BLaER1 (cell line): ENCODE results near the gene ZNF468.
"Not testable (repeated sequence)": the region's sequence is repeated elsewhere in the genome, so short reads cannot be mapped to it uniquely, and the experiment has no call there.

ENCODE experiments used
- H3K27ac ChIP-seq: shearing (Covaris generic); formaldehyde crosslinking; 2 replicates; pipeline ENCODE4 v1.8.1; 2022
- H3K27me3 ChIP-seq: shearing (Covaris generic); formaldehyde crosslinking; 2 replicates; pipeline ENCODE4 v1.8.1; 2022
- H3K36me3 ChIP-seq: shearing (Covaris generic); formaldehyde crosslinking; 2 replicates; pipeline ENCODE4 v1.8.1; 2022
- H3K4me1 ChIP-seq: shearing (Covaris generic); formaldehyde crosslinking; 2 replicates; pipeline ENCODE4 v1.8.1; 2022
- H3K4me2 ChIP-seq: shearing (Covaris generic); formaldehyde crosslinking; 2 replicates; pipeline ENCODE4 v1.8.1; 2022
- H3K4me3 ChIP-seq: shearing (Covaris generic); formaldehyde crosslinking; 2 replicates; pipeline ENCODE4 v1.8.1; 2022
- H3K9ac ChIP-seq: shearing (Covaris generic); formaldehyde crosslinking; 2 replicates; pipeline ENCODE4 v1.8.1; 2022
- H3K9me3 ChIP-seq: shearing (Covaris generic); formaldehyde crosslinking; 2 replicates; pipeline ENCODE4 v1.8.1; 2022
- H4K20me1 ChIP-seq: shearing (Covaris generic); formaldehyde crosslinking; 2 replicates; pipeline ENCODE4 v1.8.1; 2022
- Cebpa-rat ChIP-seq: shearing (Covaris generic); IDR thresholded peaks from 2 replicates; pipeline ENCODE4 v1.8.1; 2022

ZNF468 gene

DNA sequence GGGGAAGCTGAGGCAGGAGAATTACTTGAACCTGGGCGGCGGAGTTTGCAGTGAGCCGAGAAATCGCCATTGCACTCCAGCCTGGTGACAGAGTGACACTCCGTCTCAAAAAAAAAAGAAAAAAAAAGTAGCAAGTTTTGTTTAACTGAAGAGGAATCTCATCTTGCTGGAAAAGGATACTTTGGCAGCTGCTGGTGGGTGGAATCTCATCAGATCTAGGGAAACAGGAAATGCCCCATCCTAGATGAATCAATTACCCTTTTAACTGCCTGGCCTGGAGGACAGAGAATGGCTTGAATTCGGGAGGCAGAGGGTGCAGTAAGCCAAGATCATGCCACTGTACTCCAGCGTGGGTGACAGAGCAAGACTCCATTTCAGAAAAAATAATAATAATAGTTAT lies 31.7 kb upstream of the ZNF468 start:
- no peak overlapping the region for H3K27ac ChIP-seq
- H3K27me3 ChIP-seq = no peaks in the 10 kb centered on the region
- H3K9me3 ChIP-seq = peaks cover 21% of the 10 kb centered on the region
- TF ChIP-seq Cebpa-rat = no peak
- H3K4me2 ChIP-seq = no peak overlapping the region
- peaks cover 93% of the 10 kb centered on the region for H3K36me3 ChIP-seq
- H3K4me1 ChIP-seq = no peaks in the 10 kb centered on the region
- H4K20me1 ChIP-seq = no peaks in the 10 kb centered on the region
- no peak overlapping the region for H3K9ac ChIP-seq
- H3K4me3 ChIP-seq = no peak overlapping the region

DNA sequence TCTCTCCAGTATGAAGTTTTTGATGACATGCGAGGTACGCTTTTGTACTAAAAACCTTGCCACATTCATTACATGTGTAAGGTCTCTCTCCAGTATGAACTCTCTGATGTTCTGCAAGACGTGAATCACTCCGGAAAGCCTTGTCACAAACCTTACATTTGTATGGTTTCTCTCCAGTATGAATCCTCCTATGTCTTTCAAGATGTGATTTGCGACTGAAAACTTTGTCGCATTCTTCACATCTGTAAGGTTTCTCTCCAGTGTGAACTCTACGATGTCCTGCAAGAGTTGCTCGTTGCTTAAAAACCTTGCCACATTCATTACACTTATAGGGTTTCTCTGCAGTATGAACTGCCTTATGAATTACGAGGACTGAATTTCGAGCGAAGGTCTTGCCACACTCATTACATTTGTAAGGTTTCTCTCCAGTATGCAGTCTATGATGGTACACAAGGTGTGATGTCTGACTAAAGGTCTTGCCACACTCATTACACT lies 23.5 kb upstream of the ZNF468 start:
- TF ChIP-seq Cebpa-rat = no peak
- Histone ChIP-seq H3K4me1 (no peaks in the 10 kb centered on the region), H3K4me3 (0 out of 2 replicates have a peak overlapping the region, but pooled peaks have one; percentile 31), H3K9me3 (peaks cover 79% of the 10 kb centered on the region), H3K9ac (no peak overlapping the region), H3K27ac (no peak overlapping the region), H4K20me1 (no peaks in the 10 kb centered on the region), H3K27me3 (no peaks in the 10 kb centered on the region), H3K4me2 (no peak overlapping the region), H3K36me3 (peaks cover 89% of the 10 kb centered on the region)

DNA sequence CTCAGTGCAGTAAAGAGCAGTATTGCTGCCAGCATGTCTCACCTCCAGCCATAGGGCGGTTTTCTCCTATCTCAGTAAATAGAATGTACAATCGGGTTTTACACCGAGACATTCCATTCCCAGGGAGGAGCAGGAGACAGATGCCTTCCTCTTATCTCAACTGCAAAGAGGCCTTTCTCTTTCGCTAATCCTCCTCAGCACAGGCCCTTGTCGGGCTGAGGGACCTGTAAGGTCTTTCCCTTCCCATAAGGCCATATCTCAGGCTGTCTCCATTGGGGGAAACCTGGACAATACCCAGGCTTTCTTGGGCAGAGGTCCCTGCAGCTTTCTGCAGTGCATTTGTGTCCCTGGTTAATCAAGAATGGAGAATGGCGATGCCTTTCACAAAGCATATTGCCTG lies 15.6 kb upstream of the ZNF468 start:
- H3K9me3 ChIP-seq, H3K4me2 ChIP-seq, H3K27ac ChIP-seq, H3K27me3 ChIP-seq, H3K9ac ChIP-seq, H3K4me1 ChIP-seq, H3K36me3 ChIP-seq, H4K20me1 ChIP-seq, H3K4me3 ChIP-seq: not testable (repeated sequence)

DNA sequence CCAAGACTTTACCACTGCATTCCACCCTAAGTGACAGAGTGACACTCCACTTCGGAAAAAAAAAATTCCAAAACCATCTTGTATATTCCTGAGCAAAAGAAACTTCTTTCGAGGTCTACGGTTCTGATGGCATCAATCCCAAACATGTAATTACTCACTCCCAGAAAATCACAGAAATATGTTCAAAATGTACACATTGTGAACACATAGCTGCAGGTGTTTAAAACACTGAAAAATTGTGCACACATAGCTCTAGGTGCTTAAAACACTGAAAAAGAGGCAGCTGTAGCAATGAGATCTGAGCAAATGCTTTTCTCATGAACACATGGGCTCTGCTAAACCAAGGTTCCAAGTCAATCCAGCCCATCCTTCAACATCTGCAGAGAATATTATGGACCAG lies 14.0 kb upstream of the ZNF468 start:
- no peaks in the 10 kb centered on the region for H3K27me3 ChIP-seq
- TF ChIP-seq Cebpa-rat = no peak
- H3K9ac ChIP-seq = no peak overlapping the region
- H4K20me1 ChIP-seq = no peaks in the 10 kb centered on the region
- H3K4me3 ChIP-seq = no peak overlapping the region
- H3K27ac ChIP-seq = no peak overlapping the region
- H3K36me3 ChIP-seq = no peaks in the 10 kb centered on the region
- no peaks in the 10 kb centered on the region for H3K4me1 ChIP-seq
- no peak overlapping the region for H3K4me2 ChIP-seq
- H3K9me3 ChIP-seq = no peaks in the 10 kb centered on the region

DNA sequence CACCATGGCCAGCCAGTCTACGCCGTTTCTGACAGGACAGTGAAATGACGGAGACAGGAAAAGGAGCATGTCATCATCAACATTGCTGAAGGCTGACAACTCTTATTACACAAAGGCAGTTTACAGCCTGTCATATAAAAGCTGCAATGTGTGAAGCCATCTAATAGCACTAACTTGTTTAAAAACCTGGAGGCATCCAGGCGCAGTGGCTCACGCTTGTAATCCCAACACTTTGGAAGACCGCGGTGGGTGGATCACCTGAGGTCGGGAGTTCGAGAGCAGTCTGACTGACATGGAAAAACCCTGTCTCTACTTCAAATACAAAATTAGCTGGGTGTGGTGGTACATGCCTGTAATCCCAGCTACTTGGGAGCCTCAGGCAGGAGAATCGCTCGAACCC lies 10.6 kb upstream of the ZNF468 start:
- not testable (repeated sequence) for H3K36me3 ChIP-seq, H4K20me1 ChIP-seq, H3K27ac ChIP-seq, H3K4me1 ChIP-seq, H3K9ac ChIP-seq, H3K9me3 ChIP-seq, H3K4me3 ChIP-seq, H3K27me3 ChIP-seq, H3K4me2 ChIP-seq

DNA sequence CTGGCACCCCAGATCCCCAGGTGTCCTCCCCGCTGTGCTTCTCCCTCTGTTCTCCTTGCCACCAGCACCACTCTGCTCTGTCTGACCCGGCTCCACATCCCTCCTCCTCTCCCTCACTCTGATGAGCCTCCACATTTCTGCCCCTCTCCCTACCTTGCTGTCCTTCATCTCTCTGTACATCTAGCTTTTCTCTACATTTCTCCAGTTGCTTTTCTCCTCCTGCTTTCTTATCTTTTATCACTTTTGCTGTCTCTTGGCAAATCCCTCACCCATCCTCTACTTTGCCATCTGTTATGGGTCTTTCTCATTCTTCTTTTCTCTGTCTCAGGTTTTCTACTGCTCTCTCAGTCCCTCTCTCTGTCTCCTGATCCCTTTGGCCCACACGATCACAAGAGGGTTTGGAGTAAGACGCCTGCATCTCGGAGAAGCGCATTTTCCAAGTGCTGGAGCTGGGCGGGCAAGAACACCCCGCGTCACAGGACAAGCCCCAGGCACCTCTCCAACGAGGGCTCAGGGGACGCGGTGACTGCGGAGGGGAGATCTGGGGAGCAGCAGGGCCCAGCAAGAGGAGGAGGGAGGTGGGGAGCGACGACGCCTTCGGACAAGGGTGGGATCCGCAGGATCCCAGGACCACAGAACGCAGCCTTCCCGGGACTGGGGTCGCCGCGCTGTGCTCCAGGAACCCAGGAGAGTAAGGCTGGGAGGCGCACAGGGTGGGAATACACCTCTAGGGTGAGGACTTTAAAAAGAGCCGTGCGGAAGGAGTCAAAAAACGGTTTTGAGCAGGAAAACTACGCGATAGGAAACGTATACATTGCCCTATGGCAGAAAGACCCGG lies 660 bp downstream of the ZNF468 start:
- H3K9me3 ChIP-seq, H4K20me1 ChIP-seq, H3K27me3 ChIP-seq: not testable (repeated sequence)
- Histone ChIP-seq H3K4me3 (peak overlapping the region; percentile 78), H3K36me3 (peaks cover 32% of the 10 kb centered on the region), H3K27ac (peak overlapping the region; percentile 78), H3K4me1 (peaks cover 11% of the 10 kb centered on the region; the same call in 1 of the 2 replicates), H3K4me2 (peak overlapping the region; percentile 74), H3K9ac (peak overlapping the region; percentile 85)

DNA sequence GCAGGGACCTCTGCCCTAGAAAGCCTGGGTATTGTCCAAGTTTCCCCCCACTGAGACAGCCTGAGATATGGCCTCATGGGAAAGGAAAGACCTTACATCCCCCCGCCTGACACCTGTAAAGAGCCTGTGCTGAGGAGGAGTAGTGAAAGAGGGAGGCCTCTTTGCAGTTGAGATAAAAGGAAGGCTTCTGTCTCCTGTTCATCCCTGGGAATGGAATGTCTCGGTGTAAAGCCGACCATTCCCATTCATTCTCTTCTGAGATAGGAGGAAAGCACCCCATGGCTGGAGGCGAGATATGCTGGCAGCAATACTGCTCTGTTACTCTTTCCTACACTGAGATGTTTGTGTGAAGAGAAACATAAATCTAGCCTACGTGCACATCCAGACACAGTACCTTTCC lies 10.1 kb downstream of the ZNF468 start:
- H3K4me3 ChIP-seq, H4K20me1 ChIP-seq, H3K27ac ChIP-seq, H3K4me2 ChIP-seq, H3K27me3 ChIP-seq, H3K4me1 ChIP-seq, H3K9ac ChIP-seq: not testable (repeated sequence)
- H3K36me3 ChIP-seq = peaks cover 99% of the 10 kb centered on the region
- peaks cover 45% of the 10 kb centered on the region for H3K9me3 ChIP-seq

DNA sequence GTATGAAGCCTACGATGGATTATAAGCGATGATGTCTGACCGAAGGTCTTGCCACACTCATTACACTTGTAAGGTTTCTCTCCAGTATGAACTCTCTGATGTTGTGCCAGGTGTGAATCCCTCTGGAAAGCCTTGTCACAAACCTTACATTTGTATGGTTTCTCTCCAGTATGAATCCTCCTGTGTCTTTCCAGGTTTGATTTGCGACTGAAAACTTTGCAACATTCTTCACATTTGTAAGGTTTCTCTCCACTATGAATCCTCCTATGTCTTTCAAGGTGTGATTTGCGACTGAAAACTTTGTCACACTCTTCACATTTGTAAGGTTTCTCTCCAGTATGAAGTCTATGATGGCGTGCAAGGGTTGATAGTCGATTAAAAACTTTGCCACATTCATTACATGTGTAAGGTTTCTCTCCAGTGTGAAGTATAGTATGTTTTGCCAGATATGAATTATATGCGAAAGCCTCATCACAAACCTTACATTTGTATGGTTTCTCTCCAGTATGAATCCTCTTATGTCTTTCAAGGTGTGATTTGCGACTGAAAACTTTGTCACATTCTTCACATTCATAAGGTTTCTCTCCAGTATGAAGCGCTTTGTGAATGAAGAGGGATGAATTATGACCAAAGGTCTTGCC lies 16.5 kb downstream of the ZNF468 start:
- Histone ChIP-seq H3K36me3 (peaks cover 93% of the 10 kb centered on the region), H3K4me3 (0 out of 2 replicates have a peak overlapping the region, but pooled peaks have one; percentile 30), H3K9me3 (peaks cover 86% of the 10 kb centered on the region)
- H3K27ac ChIP-seq, H3K9ac ChIP-seq, H4K20me1 ChIP-seq, H3K4me1 ChIP-seq, H3K4me2 ChIP-seq, H3K27me3 ChIP-seq: not testable (repeated sequence)

DNA sequence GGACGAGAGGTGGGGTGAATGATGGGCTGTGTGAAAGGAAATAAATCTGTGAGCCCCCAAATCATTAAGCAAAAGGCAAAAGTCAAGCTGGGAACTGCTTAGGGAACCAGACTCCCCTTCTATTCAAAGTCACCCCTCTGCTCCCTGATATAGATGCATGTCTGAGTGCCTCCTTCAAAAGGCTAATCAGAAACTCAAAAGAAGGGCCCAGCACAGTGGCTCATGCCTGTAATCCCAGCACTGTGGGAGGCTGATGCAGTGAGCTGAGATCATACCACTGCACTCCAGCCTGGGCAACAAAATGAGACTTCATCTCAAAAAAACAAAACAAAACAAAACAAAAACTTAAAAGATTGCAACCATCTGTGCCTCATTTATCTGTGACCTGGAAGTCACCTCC lies 23.1 kb downstream of the ZNF468 start:
- not testable (repeated sequence) for H3K4me2 ChIP-seq, H4K20me1 ChIP-seq, H3K9ac ChIP-seq, H3K27ac ChIP-seq, H3K27me3 ChIP-seq, H3K4me3 ChIP-seq, H3K4me1 ChIP-seq
- Histone ChIP-seq H3K36me3 (peaks cover 31% of the 10 kb centered on the region), H3K9me3 (peaks cover 20% of the 10 kb centered on the region)

DNA sequence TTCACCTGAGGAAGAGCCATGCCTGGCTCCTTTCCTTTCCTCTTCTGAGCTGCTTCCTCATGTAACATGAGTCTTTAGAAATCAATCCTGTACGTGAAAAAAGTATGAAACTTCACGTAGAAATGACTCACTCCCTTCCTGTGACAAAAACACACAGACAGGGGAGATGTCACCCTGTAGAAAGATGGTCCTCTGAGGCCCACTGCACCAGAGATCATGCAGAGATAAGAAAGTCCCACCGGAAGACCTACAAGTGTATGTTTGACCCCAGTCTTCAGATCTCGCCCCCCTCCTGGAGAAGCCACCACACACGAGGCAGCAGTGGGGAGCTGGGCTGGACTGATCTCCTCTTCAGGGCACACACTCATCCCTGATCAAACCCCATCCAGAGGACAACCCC lies 23.9 kb downstream of the ZNF468 start:
- H3K4me1 ChIP-seq, H3K4me3 ChIP-seq, H4K20me1 ChIP-seq, H3K27ac ChIP-seq, H3K27me3 ChIP-seq, H3K9ac ChIP-seq: not testable (repeated sequence)
- Histone ChIP-seq H3K36me3 (peaks cover 24% of the 10 kb centered on the region), H3K9me3 (peaks cover 13% of the 10 kb centered on the region), H3K4me2 (peak overlapping the region; percentile 17; the same call in 1 of the 2 replicates)

DNA sequence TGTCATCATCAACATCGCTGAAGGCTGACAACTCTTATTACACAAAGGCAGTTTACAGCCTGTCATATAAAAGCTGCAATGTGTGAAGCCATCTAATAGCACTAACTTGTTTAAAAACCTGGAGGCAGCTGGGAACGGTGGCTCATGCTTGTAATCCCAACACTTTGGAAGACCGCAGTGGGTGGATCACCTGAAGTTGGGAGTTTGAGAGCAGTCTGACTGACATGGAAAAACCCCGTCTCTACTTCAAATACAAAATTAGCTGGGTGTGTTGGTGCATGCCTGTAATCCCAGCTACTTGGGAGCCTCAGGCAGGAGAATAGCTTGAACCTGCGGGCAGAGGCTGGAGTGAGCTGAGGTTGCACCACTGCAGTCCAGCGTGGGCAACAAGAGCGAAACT lies 27.6 kb downstream of the ZNF468 start:
- not testable (repeated sequence) for H4K20me1 ChIP-seq, H3K27me3 ChIP-seq, H3K9me3 ChIP-seq, H3K4me3 ChIP-seq, H3K4me2 ChIP-seq, H3K4me1 ChIP-seq, H3K36me3 ChIP-seq, H3K9ac ChIP-seq, H3K27ac ChIP-seq
